Glomerular endothelial cell (primary cell): ENCODE measurements around the gene SRPRA. TPM values are rescaled to one million over a fixed set of nuclear protein-coding genes. Genes with fewer than 3 reads are reported as not detected.
"Not testable (repeated sequence)": the region's sequence is repeated elsewhere in the genome, so short reads cannot be mapped to it uniquely, and the experiment has no call there.

Source experiments
- DNase-seq: peaks from one replicate; pipeline ENCODE4 v3.0.0-alpha.2; 2011; ENCODE audit warnings: low read depth, low spot score; ENCODE audit errors: extremely low read depth
- total RNA-seq: library from RNA; depleted of rRNA; stranded (reverse); fragments of >200 nt; gene quantifications from 2 replicates; pipeline ENCODE4 v1.2.3, GENCODE V29; 2015

The SRPRA gene
- total RNA-seq, 1 donor from 2014 or later: 88.6 TPM

DNA sequence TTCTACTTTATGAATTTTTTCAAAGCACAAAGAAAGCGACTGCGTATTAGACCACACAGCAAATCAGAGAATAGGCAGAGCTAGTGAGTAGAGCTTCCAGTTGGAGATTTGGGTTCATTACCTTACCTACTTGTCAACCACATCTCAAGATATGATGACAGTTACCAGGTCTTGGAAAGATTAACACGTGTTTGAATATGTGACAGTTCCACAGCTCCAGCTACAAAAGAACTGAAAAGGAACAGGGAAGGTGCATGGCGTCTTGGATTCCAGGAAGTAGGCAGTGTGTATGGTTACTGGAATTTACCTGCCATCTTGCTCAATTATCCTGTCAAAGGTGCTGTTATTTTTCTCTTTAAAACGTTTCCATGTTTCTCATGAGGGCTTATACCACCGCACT, 19.5 kb upstream of the SRPRA start:
- DNase-seq: no peak

DNA sequence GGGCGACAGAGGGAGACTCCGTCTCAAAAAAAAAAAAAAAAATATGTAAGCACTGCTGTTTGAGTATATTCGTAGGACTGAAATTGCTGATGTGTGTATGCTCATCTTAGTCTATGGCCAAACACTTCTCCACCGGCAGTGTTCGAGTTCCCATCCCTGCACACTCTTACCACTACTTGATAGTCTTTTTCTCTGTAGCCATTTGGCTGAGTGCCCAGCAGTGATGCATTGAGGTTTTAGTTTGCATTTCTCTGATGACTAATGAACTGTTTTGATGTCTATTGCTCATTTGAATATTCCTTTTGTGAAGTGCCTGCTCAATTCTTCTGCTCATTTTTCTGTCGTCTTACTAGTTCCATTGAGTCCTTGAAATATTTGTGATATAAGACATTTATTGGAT, 16.1 kb upstream of the SRPRA start:
- peak; percentile 85 for DNase-seq

DNA sequence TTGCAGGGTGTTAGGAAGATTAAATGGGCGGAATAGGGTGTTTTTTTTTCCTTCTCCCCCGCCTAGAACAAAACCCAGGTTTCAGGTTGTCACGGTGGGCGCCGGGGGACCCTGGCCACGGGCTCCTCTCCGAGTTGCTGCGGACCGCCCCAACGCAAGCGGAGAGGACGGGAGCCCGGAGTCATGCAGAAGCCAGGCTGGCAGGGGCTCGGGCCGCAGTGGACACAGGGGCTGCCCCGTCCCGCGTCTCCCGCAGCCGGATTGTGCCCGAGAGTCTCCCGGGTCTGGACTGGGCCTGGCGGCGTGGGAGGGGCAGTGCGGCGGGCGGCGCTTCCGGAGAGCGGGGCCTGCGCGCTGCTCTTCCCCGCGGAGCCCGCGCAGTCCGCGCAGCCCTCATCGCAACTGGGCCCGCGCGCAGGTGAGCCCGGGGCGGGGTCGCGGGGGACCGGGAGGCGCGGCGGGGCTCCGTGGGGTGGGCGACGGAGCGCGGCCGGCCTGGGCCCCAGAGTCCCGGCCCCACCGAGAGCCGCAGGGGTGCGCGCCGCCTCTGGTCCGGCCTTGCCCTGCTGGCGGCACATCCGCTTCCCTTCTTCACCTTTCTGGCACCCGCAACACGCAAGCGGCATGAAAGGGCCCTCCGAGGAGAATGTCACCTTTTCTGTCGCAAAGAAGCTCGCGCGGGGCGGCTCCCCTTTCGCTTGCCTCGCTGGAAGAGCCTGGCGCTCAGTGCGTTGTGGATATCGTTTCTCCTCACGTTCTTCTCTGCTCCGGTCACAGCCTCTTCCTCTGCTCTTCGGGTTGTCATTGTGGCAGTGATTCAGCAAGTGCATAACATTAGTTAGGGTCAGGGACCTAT, 14.3 kb upstream of the SRPRA start, which contains the start of gene TIRAP:
Gene TIRAP, plus strand, starts transcription at position 358 of the 856 bp plus-strand sequence. CDS start 7,802 bp downstream, outside the sequence.
- DNase-seq: no peak

DNA sequence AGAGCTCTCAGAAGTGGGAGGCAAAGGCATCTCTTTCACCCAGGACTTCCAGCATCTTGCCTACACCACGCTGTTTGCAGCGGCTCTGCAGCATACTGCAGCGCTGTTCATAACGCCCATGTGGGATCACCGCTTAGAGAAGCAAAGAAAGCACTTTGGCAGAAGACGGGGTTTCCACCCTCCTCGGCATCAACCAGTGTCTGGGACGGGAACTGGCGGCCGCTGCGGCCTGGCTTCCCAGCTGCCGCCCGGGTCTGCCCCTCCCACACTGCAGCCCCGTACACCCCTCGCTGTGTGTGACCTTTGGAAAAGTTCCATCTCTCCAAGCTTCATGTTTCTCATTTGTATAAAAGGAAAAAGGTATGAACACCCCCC, 13.7 kb upstream of the SRPRA start:
- DNase-seq: no peak

DNA sequence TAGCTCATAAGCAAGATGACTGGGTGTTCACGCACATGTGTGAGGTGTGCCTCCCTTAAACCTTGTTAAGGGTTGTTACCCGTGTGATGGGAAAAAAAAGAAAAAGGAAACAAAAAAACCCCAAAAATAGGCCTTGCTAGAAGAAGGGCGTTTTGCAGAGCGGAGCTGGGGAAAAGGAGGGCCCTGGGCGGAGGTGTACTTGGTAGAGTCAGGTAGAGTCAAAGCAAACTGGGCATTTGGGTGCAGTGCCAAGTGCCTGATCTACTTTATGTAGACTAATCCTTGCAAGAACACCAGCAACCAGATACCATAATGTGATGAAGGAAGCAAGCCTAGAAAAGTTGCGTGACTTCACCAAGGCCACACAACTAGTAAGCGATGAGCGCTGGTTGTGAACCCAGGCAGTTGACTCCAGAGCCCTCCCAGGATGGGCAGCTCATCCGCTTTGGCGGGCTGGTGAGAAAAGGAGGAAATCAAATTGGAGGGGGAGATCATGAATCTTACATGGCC, 13.0 kb upstream of the SRPRA start:
- DNase-seq: no peak

DNA sequence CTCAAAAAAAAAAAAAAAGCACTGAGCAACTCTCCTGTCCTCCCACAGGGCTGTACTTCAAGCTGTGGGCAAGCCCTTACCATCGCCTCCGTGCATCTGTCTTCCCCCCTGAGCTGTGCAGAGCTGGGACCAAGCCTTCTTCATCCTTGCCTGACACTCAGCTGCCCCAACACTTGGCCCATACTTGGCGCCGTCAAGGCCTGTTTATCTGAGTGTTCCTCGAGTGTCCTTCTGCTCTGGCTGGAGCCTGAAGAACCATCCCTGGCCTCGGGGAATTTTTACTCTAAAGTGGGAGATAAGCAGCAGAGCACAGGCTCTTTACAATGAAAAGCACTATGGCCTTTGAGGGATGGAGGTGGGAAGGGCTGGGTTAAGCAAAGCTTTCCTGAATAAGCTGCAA, 12.6 kb upstream of the SRPRA start:
- DNase-seq: no peak

DNA sequence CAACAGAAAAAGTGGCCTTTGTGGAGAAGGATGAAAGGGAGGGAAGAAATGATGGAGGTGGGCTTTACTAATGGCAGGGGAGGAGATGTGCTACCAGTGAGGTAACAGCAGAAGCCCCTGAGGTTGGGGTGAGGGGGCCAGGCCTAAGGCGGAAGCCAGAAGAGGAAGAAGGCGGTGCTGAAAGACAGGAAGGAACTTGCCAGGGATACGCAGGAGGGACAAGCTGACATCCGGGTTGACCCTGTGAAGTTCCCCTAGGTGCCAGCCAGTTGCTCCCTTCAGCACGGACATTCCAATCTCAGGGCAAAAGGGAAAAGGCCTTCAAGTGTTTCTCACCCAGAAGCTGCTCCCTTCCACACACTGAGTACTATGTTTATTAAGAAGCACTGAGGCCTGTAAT, 11.9 kb upstream of the SRPRA start:
- DNase-seq: no peak

DNA sequence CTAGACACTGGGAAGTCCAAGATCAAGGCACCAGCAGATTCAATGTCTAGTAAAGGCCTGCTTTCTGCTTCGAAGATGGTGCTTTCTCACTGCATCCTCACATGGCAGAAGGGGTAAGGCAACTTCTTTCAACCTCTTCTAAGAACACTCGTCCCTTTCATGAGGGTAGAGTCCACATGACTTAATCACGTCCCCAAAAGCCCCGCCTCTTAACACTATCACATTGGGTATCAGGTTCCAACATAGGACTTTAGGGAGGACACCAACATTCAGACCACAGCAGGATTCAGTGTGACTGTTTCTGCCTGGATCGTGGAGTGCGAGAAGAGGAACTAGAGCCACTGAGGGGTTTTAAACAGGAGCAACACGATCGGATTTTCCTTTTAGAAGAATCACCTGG, 10.5 kb upstream of the SRPRA start:
- DNase-seq: no peak

DNA sequence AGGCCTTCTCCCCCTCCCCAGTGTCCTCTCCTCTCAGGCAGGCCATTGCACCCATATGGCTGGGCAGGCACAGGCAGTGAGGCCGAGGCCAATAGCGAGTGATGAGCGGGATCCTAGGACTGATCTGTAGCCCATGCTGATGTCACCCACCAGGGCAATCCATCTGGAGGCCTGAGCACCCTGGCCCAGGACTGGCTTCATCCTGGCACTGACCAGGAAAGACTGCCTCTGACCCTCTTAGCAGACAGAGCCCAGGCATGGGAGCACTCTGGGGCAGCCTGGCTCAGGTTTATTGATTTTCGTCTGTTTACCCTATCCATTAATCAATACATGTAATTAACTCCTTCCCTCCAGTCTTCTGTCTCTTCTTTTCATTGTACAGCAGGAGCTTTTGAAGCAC, 9.1 kb upstream of the SRPRA start:
- no peak for DNase-seq

DNA sequence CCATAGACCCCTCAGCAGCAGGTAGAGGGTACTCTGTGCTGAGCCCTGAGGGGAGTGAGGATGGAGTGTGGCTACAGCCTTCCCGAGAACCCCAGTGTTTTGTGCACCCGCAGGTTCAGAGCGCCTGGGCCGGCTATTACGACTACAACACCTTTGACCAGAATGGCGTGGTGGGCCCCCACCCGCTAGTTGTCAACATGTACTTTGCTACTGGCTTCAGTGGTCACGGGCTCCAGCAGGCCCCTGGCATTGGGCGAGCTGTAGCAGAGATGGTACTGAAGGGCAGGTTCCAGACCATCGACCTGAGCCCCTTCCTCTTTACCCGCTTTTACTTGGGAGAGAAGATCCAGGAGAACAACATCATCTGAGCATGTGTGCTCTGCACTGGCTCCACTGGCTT, 8.6 kb upstream of the SRPRA start:
- no peak for DNase-seq

DNA sequence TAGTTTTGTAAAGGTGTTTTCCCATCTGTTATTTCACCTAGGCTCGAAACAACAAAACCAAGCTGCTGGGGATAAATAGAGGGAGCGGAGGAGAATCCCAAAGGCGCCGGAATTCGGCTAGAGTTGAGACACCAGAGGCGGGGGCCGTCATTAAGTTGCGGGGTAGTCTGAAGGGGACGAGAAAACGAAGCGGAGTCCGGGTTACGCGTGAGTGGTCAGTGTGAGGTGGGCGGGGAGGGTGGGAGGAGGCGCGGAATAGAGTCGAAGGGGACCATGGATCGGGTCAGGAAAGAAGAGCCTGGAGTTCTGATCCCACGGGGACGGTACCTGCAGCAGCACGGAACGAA, 361 bp downstream of the SRPRA start:
- no peak for DNase-seq

DNA sequence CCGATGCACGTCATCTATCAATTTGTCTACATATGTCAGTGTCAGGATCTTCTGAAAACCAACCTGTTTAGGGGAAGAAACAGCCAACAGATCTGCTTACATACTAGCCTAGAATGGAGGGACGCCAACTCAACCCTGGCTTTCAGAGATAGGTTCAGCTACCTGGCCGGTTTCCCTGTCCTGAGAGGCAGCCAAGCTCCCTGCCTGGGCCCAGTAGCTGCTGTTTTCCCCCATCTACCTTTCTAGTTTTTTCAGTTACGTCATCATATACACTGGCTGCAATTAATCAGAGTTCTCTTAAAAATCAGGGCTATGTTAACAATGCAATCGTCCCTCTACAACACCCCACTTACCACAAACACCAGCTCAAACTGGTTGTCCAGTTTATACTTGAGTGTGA, 1.0 kb downstream of the SRPRA start:
- no peak for DNase-seq

DNA sequence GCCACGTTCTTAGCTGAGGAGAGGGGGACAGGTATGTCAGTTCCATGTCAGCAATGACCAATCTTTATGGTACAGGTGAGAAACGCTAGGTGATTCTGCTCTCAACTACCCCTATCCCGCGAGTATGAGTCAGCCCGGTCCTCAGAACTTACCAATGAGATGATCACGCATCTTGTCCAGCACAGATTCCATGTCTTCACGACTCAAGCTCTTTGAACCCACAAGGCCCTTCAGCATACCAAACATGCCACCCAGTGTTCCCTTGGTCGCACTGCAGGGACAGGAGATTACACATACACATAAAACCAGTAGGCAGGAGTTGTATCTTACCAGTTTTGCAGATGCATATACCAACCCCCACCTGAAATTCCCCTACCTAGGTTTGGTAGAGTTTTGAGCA, 2.9 kb downstream of the SRPRA start:
- DNase-seq: no peak

DNA sequence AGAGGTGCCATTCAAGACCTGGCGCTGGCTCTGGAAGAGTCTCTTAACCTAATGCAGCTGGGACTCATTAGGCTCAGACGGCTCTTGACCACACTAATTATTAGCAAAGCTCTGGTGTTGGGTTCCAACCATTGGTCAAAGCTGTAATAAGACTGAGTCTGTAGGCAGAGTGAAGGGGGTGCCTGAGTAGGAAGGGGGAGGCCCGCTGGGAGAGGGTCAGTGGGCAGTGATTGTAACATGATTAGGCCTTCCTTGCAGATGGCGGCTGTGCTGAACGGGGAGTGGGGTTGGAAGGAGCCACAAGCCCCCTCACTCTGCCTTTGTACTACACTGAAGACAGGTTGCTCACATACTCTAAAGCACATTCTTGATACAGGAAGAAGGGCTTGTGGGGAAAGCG, 5.2 kb downstream of the SRPRA start:
- DNase-seq: no peak

DNA sequence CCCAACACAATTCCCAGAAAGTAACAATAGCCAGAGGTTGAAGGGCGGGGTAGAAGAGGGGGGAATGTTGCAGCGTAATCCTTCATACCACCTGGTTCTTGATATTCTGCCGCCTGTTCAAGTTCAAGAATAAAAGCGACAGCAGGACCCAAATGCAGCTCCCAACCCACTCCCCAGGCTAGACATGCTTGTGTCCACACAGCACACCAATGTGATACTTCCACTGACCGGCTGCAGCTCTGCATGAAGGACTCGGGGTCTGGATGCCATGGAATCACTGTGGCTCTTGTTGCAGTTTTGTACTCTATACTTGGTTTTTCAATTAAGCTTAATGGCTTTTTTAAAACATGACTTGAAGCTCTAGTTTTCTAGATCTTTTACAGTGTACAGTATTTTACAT, 6.5 kb downstream of the SRPRA start:
- no peak for DNase-seq

DNA sequence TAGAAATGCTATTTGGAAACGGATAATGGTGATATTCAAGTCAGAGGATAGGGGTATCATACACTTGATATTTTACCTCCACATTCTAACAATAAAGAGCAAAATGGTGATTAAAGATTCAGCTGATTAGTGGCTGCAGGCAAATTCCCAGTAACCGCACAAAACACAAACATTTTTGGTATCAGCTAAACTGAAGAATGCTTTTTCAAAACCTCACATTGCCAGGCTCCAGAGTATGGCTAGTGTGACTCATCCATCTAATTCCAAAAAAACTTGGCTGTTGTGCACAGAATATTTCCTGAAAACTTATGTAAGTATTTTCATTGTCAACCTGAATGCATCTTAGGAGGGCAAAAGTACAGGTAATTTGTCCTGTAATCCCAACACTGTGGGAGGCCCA, 10.9 kb downstream of the SRPRA start:
- DNase-seq: no peak

DNA sequence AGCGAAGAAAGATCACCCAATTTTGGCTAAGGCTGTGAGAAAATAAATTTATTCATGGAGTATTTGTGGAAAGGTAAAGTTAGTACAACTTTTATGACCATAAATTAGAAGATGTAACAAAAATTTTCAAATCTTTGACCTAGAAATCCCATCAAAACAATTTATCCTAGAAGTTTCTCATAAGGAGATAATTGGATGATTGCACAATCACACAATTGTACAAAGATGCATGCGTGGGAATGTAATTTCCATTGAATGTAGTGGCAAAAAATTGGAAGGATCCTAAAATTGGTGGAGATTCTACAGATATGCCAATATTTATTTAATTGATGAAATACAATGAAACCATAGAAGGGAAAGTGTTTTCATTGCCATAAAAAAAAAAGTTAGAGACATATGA, 11.6 kb downstream of the SRPRA start:
- no peak for DNase-seq

DNA sequence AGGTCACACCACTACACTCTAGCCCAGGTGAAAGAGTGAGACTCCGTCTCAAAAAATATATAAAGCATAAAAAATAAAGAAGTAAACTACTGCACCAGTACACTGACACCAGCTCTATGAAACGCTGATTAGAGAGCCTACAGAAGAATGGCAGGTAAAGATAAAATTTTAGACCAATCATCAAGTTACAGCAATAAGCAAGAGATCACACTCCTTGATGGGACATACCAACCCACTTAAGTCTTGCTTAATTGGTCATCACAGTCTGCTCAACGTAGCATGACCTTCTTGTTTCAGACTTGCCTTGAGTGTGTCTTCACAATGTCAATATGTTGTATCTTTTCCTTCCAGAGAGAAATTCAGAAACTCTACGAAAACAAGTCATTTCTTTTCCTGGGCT, 12.5 kb downstream of the SRPRA start:
- no peak for DNase-seq

DNA sequence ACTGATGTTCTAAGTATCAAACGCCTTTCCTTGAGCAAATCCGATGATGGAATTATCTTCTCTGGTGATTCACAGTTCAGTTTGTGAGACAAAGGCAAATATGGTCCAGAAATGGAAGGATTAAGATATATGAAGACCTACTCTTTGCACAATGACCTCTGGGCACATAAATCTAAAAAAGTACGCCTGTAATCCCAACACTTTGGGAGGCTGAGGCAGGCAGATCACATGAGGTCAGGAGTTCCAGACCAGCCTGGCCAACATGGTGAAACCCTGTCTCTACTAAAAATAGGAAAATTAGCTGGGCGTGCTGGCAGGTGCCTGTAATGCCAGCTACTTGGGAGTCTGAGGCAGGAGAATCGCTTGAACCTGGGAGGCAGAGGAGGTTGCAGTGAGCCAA, 13.2 kb downstream of the SRPRA start:
- DNase-seq: not testable (repeated sequence)

DNA sequence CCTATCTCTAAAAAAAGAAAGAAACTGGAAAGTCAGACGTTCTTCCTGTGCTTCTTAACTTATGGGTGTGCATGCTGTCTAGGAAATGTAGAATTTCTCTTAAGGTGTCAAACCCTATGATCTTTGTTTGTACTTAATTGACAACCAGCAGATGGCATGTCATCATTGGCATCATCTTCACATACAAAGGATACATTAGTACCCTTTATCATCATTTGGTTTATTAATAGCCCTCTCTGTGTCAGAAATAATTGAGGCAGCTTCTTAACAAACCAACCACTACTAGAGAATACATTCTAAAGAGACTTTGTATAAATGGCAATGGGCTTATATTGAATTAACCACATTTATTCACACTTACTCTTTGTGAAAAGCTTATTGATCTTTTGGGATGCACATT, 13.9 kb downstream of the SRPRA start:
- no peak for DNase-seq

DNA sequence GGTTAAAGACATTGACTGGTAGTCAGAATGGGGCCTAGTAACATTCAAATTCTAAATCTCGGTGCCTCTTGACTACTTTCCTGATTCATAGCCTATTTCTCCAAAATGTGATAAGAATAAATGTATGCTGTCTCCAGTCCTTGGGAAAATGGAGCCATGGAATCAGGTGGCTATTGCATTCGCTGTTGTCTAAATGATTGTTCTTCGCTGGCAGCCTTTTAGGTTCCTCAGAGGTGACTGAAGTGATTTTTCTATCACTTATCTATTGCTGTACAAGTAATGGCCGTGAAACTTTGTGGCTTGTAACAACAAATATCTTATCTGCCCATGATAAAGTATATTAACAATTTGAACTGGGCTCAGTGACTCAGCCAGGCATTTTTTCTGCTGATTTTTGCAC, 15.4 kb downstream of the SRPRA start:
- DNase-seq: no peak

DNA sequence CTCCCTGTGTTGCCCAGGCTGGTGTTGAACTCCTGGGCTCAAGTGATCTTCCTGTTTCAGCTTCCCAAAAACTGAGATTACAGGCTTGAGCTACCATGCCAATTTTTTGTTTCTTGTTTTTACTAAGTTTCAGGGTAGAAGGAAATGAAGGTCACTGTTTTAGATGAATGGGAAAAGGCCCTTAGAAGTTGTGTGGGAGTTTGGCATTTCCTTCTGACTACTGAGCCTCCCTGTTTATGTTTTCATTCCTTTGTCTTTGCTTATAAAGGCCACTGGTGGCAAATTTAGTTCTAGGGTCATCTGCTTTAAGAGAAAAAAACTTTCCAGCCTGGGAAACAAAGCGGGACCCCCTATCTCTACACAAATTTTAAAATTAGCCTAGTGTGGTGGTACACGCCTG, 22.1 kb downstream of the SRPRA start:
- no peak for DNase-seq

DNA sequence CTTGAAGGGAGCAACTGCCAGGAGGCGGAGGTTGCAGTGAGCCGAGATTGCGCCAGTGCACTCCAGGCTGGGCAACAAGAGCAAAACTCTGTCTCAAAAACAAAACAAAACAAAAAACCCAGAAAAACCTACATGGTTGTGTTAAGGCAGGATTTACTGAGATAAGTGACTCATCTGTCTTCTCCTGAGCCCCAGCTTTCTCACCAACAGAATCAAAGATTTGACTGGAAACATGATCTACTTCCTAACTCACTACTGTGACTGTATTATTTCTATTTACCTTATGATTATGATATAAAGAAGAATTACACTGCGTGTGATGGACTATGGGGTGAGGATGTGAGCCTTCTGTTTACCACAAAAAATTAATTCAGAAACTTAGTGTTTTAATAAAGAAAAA, 35.3 kb downstream of the SRPRA start:
- DNase-seq: no peak
